B cell (primary cell): Measurements from ENCODE around the gene COL5A1.

Experiments
- EZH2 ChIP-seq: IDR thresholded peaks from 2 replicates; pipeline ENCODE4 v1.6.1; 2012; ENCODE audit warnings: borderline replicate concordance, low read depth, mild to moderate bottlenecking, moderate library complexity, low read length; ENCODE audit not compliant: insufficient read depth, poor library complexity, severe bottlenecking
- TF ChIP-seq, protein P1 (sequence below): fragments of 200-600 bp; IDR thresholded peaks from one replicate; pipeline ENCODE4 v1.8.0; 2022; ENCODE audit warnings: antibody characterized with exemption, mild to moderate bottlenecking

DNA sequence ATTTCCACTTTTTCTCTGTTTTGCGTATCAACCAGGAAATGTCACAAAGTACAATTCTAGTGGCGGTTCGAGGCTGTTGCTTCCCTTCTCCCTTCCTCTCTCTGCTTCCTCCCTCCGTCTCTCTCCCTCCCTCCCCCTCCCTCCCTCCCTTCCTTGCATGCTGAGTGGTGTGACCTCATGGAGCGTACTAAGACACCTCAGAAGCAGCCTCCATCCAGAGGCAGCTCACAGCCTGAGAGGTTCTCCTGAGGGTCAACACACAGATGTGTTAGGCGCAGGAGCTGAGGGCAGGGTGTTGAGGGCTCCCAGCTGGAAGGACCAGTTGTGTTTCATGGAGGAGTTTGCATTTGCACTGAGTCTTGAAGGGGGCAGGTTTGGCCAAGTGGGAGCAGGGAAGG lies 57.7 kb downstream of the COL5A1 start:
- TF ChIP-seq, protein P1, sequence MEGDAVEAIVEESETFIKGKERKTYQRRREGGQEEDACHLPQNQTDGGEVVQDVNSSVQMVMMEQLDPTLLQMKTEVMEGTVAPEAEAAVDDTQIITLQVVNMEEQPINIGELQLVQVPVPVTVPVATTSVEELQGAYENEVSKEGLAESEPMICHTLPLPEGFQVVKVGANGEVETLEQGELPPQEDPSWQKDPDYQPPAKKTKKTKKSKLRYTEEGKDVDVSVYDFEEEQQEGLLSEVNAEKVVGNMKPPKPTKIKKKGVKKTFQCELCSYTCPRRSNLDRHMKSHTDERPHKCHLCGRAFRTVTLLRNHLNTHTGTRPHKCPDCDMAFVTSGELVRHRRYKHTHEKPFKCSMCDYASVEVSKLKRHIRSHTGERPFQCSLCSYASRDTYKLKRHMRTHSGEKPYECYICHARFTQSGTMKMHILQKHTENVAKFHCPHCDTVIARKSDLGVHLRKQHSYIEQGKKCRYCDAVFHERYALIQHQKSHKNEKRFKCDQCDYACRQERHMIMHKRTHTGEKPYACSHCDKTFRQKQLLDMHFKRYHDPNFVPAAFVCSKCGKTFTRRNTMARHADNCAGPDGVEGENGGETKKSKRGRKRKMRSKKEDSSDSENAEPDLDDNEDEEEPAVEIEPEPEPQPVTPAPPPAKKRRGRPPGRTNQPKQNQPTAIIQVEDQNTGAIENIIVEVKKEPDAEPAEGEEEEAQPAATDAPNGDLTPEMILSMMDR, result no peak
- no peak for TF ChIP-seq EZH2
